Cerebellar cortex (tissue), 1 donor: ENCODE data around the gene POLR2M.

Experiments used
- DNase-seq: peaks from one replicate; pipeline ENCODE4 v3.0.0-alpha.2; 2015; ENCODE audit warnings: low spot score

The POLR2M gene

DNA sequence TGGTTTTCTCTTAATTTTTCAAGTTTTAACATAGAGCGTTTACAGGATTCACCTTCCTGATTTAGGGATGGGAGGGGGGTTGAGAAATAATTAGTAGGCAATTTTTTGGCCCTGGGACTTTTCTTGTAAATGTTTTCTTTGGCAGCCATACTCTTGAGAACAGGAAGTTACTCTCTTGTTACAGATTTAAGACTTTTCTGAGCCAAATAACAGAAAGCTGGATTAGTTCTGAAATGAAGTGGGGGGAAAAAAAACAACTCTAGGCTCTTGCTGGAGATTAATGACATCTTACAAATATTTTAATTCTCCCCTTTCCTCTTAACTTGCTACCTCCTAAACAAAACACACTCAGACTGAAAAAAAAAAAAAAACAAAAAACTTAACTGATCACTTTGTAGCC lies 13.8 kb upstream of the POLR2M start:
- no peak for DNase-seq

DNA sequence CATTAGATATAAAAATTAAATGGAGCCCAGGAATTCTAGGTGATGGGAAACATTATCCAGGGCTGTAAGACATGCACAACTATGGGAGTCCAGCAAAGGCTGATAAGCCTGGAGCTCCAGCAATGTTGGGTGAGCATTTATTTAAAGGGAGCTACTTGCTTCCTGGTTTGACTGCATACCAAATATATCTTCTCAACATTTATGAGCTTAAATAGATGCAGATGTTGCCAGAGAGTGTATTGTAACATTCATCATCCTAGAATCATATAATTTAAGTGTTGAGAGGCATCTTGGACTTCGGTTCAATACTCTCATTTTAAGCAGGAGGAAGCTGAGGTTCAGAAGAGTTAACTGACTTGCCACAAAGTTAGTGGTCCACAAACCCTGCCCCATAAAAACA lies 12.2 kb upstream of the POLR2M start:
- no peak for DNase-seq

DNA sequence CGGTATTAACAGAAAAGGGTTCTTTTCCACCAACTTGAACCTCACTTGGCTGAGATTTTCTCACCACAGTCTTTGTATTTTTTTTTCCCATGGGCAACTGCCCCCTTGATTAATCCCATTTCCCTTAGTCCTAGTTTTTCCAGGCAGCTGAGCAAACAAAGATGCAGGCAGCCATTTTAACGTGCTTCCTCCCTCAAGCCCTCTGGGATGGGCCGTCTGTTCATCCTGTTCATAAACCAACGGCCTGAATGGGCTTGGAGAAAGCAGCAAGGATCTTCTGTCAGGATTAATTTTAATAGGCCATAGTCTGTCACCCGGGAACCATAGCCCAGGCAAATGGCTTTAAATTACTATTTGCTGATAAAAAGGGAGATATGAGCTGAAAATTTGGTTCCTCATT lies 10.4 kb upstream of the POLR2M start:
- DNase-seq, result no peak

DNA sequence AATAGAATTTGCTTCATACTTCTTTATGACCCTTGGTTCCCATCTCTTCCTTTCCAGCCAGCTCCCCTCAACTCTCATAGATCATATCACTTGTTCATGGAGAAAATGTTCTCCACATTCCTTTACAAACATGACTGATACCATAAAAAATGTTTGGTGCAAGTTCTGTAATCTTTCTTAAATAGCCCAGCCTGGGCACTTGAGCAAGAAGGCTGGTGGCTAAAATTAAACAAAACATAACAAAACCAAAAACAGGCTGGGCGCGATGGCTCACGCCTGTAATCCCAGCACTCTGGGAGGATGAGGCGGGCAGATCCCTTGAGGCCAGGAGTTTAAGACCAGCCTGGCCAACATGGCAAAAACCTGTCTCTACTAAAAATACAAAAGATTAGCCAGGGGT lies 8.9 kb upstream of the POLR2M start:
- no peak for DNase-seq

DNA sequence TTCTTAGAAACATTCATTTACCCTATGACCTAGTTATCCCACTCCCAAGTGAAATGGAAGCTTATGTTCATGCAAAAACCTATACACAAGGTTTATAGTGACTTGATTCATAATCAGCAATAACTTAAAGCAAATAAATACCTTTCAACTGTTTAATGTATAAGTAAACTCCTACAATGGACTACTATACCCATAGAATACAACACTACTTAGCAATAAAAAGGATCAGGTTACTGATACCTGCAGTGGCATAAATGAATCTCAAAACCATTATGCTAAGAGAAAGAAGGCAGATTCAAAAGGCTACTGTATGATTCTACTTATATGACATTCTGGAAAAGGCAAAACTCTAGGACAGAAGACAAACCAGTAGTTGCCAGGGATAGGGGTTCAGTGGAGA lies 8.3 kb upstream of the POLR2M start:
- no peak for DNase-seq

DNA sequence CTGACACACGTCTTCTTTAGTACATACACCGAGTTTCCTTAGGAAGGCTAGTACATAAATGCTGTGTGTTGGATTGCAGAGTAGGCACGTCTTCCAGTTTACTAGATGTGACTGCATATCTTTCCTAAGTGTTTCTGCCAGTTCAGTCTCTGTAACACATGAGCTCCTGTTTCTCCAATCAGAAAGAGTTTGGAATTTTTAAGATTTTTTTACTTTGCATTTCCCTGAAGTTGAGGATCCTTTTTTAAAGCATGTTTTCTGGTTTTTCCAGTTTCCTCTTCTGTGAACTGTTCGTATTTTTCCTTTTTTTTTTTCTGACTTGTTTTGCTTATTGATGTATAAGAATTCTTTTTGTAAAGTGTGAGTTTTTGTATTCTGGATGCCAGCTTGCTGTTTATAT lies 7.5 kb upstream of the POLR2M start:
- no peak for DNase-seq

DNA sequence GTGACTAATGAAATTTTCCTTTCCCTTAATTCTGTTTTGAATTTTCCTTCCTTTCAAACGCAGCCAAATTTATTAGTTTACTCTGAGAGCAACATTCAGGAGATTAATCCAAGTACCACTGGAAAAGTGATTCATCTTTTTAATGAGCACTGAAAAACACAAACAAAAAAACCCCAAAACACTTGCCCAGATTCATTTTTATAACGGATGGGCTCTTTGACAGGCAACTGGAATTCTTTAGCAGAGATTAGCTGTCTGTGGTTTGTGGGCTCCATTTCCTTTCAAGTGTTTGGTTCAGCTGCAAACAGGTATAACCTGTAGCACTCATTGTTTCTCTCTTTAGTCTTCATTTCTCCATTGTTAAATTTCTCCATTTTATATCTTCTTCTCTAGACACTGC lies 3.1 kb upstream of the POLR2M start:
- no peak for DNase-seq

DNA sequence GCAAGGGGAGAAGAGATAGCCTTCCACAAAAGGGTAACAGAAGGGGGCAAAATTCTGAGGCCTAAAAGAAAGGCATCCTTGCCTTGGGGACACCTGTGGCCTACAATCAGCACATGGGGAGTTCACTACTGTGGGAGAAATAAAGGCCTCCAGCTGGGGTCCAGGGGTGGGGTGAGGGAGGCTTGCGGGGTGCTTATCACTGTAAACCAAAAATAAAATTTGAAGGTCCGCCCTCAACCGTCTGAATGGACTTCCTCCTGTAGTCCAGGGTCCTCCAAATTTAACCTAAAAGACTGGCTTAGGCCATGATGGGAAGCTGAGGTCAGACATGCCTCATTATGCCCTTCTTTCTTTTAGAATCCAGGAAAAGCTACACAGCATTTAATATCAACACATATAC lies 2.1 kb upstream of the POLR2M start:
- DNase-seq, result no peak

DNA sequence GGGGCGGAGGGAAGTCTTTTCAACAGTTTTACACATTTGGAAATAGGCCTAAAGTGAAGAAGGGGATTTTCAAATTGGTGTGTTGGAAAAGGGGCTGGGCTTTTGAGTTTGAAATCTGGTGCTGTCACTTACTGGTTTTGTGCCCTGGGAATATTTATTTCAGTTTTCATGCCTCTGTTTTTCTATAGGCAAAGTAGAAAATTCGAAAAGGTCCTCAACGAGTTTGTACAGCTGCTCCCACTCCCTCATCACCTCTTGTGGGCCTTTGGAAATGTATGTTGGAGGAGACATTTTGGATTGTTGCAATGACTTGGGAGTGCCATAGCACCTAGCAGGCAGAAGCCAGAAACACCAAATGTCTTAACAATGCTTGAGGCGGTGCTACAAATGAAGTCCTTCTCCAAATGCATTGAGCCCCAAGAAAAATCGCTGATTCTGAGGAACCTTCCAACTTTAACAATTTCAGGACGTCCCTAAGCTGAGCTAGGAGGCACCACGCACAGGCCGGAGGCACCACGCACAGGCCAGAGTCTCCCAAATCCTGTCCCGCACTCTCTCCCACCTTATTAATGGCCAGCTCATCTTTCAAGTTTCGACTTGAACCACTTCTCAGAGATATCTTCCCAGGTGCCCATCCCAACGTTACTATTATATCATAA lies 639 bp upstream of the POLR2M start:
- no peak for DNase-seq

DNA sequence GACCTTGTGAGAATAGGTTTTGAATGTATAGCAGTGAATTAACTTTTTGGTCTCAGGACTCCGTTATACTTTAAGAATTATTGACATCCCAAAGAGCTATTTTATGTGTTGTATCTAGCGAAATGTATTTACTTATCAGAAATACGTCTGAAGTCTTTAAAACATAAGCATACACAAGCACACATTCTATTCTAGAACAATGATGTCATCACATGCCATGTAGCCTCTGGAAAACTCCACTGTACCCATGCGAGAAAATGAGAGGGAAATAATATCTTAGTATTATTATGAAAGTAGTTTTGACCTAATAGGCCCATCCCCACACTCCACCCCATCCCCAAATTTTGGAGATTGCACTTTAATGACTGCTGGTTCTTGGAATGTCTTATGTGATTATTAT lies 1.5 kb downstream of the POLR2M start:
- no peak for DNase-seq

DNA sequence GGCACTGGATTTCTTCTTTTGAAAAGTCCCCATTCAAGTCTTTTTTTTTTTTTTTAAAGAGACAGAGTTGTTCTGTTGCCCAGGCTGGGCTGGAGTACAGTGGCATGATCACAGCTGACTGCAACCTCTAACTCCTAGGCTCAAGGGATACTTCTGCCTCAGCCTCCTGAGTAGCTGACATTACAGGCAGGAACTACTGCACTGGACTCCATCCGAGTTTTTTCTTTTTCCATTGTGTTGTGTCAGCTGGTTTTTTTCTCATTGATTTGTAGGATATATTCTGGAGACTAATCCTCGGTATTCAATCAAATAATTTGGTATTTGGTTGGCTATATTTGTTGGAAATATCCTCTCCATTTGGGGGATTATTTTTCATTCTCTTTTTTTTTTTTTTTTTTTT lies 11.8 kb downstream of the POLR2M start:
- no peak for DNase-seq

DNA sequence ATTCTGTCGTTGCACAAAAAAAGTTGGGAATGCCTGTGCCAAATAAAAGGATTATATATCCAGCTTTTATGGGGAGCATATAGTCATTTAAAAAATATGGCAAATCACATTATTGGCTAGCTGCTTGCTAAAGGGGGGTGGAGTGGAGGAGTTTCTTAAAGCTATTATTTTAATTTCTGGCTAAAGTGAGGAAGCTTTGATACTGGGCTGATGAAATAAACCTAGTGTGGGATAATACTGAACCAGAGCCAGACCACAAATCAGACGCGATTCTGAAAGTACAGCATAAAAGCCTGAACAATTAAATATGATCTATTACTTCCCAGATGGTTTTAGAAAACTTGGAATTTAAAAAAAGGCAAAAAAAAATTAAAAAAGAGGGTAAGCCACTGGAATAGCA lies 14.4 kb downstream of the POLR2M start:
- no peak for DNase-seq

DNA sequence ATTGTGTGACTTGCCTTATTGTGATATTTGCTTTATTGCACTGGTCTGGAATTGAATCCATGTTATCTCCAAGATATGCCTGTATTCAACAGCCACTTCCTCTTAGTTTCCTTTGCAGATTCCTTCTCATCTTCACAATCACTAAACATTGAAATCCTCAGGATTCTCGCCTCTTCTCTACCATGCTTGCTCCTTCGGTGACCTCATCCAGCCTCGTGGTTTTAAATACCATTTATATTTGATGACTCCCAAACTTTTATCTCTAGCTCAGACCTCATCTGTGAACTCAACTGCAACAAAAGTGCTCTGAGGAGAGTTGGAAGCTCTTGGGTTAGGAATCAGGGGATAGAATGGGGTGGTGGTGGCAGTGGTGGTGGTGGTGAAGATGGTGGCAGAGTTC lies 19.9 kb downstream of the POLR2M start:
- DNase-seq, result no peak

DNA sequence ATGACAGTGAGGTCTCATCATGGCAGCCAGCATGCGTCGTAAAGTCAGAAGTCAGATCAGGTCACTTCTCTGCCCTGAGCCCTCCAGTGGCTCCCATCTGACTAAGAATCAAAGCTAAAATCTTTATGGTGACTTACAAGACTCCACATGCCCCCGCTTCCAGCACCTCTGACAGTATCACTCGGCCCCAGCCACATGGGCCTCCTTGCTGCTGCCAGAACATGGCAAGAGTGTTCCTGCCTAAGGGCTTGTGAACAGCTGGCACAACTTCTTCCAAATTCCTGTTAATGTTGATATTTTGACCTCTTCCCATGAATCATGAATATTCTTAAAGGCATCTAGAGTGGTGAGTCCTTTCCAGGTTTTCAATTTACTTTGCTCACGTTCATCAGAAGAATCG lies 20.5 kb downstream of the POLR2M start:
- DNase-seq, result no peak

DNA sequence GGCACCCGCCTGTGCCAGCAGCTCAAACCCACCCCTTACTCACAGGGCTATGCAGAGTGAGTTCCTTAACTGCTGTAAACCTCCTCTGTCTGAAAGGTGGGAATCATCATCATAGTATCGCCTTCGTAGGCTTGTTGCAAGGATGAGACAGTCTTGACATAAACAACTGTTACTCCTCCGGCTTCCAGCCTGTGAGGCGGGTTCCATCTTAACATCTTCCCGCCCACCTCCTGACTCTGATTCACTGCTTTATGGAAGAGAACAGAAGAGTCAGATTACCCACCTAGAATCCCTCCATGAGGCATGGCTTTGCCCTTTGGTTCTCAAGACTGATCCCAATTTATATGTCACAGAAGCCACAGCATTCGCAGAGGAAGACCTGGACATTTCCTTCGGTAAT lies 21.9 kb downstream of the POLR2M start:
- no peak for DNase-seq

DNA sequence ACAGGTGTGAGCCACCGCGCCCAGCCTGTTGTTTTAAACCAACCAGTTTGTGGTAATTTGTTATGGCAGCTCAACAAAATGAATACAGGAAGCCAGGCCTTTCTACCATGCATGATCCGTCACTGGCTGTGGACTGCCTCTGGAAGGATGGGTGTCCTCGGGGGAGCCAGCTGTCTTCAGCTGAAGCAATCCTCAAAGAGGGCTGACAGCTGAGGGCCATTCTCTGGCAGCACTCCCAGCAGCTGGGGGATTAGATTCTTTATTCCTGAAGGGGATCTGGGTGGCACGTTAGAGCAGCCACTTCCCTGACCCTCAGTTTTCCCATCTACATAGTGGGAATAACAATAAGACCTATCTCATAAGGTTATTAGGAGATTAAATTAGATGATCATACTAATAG lies 24.4 kb downstream of the POLR2M start:
- no peak for DNase-seq

DNA sequence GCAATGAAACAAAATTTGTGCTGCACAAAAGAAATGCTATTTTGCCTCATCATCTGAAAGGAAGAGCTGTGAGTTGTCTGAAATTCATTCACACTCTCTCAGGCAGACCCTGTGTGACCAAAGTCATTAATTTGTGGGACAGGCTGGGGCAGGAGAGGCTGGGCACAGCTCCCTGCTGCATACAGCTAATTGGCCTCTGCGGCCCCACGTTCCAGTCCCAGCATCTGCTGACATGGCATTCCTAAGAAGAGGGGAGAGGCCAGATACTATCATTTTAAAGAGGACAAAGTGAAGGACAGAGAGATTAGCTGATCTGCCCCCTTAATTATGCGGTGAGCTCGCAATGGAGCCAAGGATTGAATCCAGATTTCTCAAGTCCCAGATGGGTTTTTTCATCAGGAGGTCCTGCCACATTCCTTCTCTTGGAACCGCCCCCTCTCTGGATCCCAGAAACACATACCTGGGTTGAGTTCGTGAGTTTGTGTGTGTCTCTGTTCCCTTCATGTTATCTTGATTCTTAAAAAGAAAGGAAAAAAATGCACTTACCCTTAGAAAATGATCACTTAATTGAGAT lies 25.1 kb downstream of the POLR2M start:
- DNase-seq, result no peak

DNA sequence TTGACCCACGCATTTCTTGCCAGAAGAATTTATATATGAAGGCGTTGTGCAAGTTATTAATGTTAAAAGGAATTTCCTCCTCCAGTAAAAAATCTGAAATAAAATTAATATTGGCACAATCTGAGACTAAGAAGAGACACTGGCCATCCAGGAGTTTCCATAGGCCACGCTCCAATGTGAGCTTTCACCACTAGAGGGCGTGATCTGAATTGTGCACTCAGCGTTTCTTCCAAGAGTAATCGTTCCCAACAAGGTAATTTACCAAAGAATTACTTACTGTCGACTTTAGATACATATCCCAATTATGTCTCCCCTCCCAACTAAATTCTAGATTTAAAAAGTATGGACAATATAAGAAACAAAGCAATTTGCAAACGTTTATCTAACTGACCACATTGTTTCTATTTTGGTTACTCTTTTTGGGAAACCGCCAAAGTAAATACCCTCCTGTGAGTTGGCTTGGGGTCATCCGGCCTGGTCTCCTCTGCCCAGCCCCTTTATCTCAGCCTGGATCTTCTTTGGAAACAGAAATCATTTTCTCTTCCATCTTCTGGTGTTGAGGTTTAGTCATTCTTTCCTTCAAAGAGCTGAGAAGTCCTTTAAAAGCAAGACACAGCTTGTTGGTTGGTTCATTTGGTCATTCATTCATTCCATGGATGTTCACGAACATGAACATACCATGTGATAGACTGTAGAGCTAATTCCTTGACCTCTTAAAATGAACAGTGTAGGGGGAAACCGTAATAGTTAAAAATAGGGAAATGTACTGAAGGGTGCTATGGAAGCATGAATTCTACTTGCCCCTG lies 26.2 kb downstream of the POLR2M start:
- DNase-seq, result peak; percentile 46

DNA sequence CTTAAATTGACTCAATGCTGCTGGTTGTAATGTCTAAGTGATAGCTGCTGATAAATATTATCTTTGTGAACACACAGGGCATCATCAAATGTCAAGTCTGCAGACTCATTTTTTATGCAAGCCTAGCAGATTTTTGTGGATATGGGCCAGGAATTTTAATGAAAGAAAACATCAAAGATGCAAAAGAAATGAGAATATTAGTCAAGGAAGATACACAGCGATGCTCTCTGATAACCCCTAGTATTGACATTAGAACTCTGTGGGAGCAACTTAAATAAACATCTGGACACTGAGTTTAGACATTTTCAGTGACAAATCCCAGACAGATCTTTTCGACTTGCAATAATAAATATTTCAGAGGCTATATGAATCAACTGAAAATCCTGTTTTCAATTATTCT lies 28.3 kb downstream of the POLR2M start:
- DNase-seq, result no peak

DNA sequence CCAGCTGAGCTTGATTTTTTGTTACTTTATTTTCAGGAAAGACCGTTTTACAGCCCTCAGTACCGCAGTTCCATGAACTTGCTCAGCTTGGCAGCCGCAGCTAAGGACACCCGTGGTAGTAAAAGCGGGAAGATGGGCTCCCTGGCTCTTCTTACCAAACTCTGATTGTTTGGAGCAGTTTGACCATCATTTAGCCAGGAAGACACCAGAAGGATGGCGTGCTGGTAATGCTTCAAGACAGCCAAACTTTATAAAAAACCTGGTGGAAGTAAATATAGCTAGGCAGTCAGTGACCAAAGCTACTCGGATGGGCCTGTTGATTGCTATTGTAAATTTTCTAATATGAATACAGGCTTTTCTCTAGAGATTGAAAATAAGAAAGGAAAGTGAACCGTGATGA lies 28.9 kb downstream of the POLR2M start:
- no peak for DNase-seq

DNA sequence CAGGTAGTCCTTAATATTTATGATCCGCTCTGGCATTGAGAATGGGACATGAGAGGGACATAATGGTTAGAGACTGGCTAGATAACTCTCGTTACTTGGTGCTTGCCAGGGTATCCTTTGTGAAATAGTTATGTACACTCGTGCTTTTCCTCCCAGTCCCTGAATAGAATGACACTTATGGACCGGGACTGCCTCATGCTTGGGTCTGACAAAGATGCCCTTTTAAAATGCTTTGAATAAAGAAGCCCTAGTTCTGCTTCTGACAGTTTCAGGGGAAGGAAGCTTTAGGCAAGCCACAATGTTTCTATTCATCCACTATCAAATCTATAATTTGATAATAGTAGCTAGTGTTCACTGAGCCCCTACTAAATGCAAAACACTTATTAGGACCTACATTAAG lies 29.4 kb downstream of the POLR2M start:
- no peak for DNase-seq

DNA sequence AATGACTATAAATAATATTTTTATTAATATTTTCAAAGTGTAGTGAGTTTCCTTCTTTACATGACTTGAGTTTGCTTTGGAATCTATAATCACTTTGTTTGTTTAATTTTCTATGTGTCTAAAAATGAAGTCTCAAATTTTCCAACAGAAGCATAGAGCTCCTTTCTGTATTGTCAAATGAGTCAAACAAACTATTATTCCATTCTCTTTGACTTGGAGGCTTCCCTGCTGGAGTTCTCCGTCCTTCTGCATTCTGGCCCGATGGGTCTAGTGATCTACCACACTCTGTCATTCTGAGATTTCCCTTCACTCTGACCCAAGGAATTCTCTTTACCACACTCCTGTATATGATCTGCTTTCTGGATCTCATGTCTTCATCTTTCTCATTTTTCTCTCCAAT lies 30.1 kb downstream of the POLR2M start:
- DNase-seq, result no peak

DNA sequence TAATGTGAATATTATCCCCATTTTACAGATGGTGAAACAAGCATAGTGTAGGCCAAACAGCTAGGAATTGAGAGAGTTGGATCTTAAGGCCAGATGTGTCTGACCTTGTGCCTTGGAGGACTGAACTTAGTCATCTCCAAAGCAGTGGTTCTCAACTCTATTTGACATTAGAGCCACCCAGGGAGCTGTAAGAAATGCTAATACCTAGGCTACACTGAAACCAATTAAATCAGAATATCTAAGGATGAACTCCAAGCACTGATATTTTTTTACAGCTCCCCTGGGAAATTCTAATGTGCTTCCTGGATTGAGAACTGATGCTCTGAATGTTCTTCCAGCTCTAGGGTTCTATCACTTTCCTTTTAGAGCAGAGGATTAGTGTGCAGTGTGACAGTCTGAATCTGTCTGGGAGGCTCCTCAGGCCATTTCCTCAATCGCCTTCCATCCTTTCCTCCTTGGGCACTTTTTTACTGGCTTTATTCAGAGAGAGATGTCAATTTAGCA lies 32.3 kb downstream of the POLR2M start:
- no peak for DNase-seq
